DMS153 treated with DMSO at 0.1 percent for 48 hours (cell line): ENCODE measurements around the gene PIK3R3.
"Not testable (repeated sequence)": the region's sequence is repeated elsewhere in the genome, so short reads cannot be mapped to it uniquely, and the experiment has no call there.

ENCODE experiments used
- DNase-seq: peaks from one replicate; lab custom pipeline; 2025; ENCODE audit not compliant: unreplicated experiment; lab: John Stamatoyannopoulos, UW

The PIK3R3 gene

DNA sequence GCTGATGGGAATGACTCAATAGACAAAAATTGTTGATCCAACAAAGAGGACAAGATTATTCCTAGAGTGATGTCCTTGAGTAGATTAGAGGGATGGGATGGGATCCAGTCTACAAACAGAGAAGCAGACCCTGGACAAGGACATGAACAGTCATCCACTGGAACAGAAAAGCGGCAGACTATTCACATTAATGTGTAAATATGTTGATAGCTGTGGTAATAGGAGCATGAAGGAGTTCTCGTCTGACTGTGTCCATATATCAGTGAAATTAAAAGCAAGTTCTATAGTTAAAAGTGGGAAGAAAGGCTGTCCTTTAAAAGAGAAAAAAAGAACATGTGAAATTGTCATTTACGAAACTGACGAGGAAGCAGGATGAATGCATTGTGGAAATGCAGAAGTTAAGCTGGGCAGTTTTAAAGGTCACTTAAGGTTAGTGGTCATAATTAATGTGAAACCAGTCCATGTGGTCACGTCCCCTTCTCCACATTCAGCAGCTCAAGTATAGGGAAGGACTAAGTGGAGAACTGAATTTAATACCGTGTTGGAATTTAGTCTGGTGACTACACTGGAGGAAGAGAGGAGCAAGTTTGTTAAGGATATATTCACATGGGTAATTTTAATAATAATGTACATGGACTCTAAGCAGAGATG lies 62.1 kb downstream of the PIK3R3 start:
- no peak for DNase-seq

DNA sequence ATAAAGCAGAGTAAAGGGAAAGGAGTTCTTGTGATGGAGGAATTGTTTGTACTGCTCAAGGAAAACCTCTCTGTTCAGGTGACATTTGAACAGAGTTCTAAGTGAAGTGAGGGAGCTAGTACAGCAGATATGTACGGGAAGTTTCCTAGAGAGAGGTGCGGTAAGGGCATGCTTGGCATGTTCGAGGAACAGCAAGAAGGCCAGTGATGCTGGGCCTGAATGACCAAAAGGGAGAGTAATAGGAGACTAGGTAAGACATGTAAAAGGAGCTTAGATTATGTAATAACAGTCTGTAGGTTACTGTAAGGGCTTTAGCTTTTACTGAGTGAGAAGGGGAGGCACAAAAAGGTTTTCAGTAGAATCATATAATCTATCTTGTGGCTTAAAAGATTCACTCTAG lies 63.9 kb downstream of the PIK3R3 start:
- no peak for DNase-seq

- no peak for DNase-seq
These were observed 64.8 kb downstream of the PIK3R3 start for GRCh38 chr1:46067652-46068051.

DNA sequence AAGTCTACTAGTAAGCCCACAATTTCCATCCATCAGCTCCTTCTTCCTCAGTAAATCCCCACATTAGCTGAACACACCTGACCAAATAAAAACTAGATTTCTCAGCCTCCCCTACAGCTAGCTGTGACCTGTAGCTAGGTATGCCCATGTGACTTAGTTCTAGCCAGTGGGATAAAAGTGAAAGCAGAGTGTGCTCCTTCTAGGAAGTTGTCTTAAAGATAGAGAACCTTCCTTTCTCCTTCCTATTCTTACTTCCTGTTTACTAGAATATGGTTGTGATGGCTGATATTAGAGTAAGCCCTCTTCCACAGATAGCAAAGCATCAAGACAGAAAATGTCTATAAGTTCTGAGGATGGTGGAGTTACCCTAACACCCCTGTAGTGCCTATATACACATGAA lies 67.0 kb downstream of the PIK3R3 start:
- DNase-seq = no peak

DNA sequence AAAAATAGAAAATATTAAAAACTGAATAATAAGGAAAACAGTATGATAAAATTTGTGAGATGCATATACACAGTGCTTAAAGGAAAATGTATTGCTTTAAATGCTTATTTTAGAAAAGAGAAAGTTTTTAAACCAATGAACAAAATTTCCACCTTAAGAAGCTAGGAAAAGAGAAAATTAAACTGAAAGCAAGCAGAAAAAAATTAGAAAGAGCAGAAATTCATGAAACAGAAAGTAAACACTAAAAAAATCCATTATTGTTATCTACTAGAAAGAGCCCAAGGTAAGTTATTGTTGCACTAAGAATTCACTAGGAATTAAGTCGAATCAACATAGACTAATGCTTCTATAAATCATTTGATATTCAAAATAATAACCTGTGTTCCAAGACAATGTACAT lies 67.7 kb downstream of the PIK3R3 start:
- no peak for DNase-seq

- no peak for DNase-seq
These were observed 69.6 kb downstream of the PIK3R3 start for GRCh38 chr1:46062651-46063319.

GRCh38 chr1:46061146-46061545 lies 71.3 kb downstream of the PIK3R3 start:
- no peak for DNase-seq

- no peak for DNase-seq
These were observed 73.5 kb downstream of the PIK3R3 start for GRCh38 chr1:46058936-46059335.

GRCh38 chr1:46057781-46058180 lies 74.6 kb downstream of the PIK3R3 start:
- DNase-seq = no peak

- not testable (repeated sequence) for DNase-seq
These were observed 75.2 kb downstream of the PIK3R3 start for GRCh38 chr1:46057215-46057614.

DNA sequence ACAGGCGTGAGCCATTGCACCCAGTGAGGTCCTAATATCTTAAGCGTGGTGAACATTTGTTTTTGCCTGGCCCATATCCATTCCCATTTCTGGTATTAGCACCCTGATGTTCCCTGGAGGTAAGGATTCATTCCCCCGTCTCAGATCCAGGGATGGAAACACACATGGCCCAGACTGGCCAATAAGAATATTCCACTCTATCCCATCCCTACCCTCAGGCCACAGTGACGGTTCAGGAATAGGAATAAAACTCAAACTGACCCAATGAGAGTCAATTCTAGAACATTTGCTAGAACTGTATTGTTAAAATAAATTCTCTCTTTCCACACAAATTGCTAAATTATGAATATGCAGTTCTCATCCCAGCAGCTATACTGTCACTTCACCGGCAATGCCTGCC lies 76.1 kb downstream of the PIK3R3 start:
- no peak for DNase-seq

GRCh38 chr1:46053734-46054133 lies 78.7 kb downstream of the PIK3R3 start:
- DNase-seq = no peak

- DNase-seq = no peak
These were observed 88.3 kb downstream of the PIK3R3 start for GRCh38 chr1:46044116-46044515.

DNA sequence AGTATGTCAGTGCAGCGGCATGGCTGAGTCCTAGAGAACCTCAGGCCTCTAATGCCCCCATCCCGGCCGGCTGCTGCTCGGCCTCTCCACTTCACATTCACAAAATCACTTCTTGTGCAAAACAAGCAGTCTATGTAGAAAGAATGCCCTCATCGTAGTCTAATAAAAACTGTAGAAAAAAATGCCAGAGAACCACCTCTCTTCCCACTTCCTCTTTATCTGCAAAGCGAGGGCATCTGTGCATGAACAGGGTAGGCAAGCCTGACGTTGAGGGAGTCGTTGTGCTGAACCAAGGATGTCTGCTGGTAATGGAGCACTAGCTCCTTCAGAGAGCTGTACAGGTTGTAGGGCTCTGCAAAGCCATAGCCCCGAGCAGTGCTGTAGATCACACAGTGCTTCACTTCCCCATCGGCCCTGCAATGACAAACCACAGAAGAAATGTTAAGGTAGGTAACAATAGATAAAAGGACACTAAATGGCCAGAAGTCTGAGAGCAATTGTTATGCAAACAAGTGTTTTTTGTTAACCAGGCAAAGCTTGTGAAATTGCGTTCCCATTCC lies 88.9 kb downstream of the PIK3R3 start:
- no peak for DNase-seq

GRCh38 chr1:46041974-46042373 lies 90.5 kb downstream of the PIK3R3 start:
- no peak for DNase-seq

DNA sequence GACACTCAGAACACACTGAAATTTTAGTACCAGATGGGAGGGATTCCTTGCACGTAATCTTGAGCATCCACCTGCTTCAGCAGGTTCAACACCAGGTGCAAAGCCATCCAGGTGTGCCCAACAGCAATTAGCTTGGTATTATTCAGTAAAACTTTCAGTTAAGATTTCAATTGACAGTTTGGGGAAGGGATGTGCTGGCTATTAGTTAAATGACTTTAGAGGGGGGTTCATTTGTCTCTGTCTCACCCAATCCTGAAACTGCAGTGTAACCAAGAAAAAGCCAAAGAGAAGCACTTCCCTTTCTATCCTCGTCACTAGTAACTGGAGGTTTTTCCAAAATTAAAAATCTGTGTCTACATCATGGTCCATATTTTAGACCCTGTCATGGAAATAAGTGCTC lies 90.9 kb downstream of the PIK3R3 start:
- DNase-seq = no peak

- peak; percentile 72 for DNase-seq
These were observed 92.8 kb downstream of the PIK3R3 start for GRCh38 chr1:46039571-46040052.

DNA sequence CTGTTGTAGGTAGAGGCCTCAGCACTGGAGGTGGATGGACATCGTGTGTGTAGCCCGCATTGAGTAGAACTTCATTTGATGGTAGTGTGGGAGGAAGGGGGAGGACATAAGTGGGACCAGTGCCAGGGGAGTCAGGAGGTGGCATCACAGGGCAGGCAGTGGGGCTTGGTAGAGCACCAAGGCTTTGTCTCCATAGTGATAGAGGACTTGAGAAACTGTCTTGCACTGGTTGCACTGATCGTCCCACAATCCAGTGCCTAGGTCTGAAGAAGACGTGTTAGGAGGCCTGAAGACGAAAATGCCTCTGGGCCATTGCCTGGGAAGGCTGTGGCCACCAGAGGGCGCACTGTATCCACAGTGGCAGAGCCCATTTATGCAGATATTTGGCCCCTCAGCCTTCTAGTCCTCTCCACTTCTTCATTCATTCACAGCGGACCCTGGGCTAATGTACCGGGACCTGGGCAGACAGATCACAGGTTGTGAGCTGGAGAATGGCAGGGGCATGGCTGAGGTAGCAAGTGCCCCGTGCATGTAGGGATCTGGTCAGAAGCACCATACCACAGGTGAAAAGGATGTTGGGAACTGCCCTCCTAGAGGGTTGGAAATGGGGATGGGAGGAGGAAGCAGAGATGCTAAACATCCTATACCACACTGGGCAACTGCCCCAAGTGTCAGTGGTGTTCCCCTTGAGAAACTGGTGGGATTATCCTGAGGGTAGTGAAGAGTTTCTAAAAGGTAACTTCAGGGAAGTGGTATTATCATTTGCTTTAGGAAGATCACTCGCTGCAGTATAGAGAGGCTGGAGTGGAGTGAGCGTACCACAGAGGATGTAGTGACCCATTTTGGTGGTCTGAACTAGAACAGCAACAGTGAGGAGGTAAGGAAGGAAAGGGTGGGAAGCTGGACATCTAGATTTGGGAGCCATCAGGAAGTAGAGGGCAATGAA lies 95.3 kb downstream of the PIK3R3 start:
- DNase-seq = peak; percentile 80

GRCh38 chr1:46034601-46035516 lies 97.6 kb downstream of the PIK3R3 start:
- no peak for DNase-seq
